ENCODE measurements around the gene RARRES2. TPM values are rescaled to one million over a fixed set of nuclear protein-coding genes. Genes with fewer than 3 reads are reported as not detected.

Gene RARRES2
- polyA plus RNA-seq, 2 donors: 22.6 to 39.3 TPM

DNA sequence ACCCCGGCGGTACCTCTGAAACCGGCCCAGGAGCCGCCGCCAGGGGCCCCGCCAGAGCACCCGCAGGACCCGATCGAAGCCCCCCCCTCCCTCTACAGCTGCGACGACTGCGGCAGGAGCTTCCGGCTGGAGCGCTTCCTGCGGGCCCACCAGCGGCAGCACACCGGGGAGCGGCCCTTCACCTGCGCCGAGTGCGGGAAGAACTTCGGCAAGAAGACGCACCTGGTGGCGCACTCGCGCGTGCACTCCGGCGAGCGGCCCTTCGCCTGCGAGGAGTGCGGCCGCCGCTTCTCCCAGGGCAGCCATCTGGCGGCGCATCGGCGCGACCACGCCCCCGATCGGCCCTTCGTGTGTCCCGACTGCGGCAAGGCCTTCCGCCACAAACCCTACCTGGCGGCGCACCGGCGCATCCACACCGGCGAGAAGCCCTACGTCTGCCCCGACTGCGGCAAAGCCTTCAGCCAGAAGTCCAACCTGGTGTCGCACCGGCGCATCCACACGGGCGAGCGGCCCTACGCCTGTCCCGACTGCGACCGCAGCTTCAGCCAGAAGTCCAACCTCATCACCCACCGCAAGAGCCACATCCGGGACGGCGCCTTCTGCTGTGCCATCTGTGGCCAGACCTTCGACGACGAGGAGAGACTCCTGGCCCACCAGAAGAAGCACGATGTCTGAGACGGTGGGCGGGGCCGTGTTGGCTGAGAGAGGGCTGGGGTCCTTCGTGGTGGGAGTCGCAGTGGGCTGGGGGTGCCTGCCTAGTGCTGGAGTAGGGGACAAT lies 31.0 kb upstream of the RARRES2 start:
- Histone ChIP-seq H3K27ac (ENCODE audit: low read depth in 2 of 2, low read length in 1 of 2) (peak overlapping the region; percentile 52 to 66), H3K36me3 (ENCODE audit: control insufficient read depth in 2 of 2, insufficient read depth in 2 of 2, low read length in 1 of 2) (peaks cover 0 to 19% of the 10 kb centered on the region in 2 donors), H3K27me3 (ENCODE audit: control insufficient read depth in 1 of 2, insufficient read depth in 2 of 2, low read length in 2 of 2) (no peaks in the 10 kb centered on the region), H3K9me3 (ENCODE audit: control insufficient read depth in 2 of 2, insufficient read depth in 1 of 2, low read depth in 1 of 2, low read length in 1 of 2) (no peaks in the 10 kb centered on the region), H3K4me3 (ENCODE audit: low read depth in 1 of 2, low read length in 2 of 2) (peak overlapping the region in 1 of 2 donors; percentile 13), H3K4me1 (ENCODE audit: control insufficient read depth in 2 of 2, insufficient read depth in 2 of 2, low read length in 1 of 2) (peaks cover 6 to 30% of the 10 kb centered on the region in 2 donors)
- 81 to 86% methylated on average over 72 to 79 of the region's 79 CpGs for WGBS, 2 donors

DNA sequence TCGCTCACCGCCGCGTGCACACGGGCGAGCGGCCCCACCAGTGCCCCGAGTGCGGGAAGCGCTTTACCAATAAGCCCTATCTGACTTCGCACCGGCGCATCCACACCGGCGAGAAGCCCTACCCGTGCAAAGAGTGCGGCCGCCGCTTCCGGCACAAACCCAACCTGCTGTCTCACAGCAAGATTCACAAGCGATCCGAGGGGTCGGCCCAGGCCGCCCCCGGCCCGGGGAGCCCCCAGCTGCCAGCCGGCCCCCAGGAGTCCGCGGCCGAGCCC lies 30.5 kb upstream of the RARRES2 start:
- Histone ChIP-seq H3K4me3 (ENCODE audit: low read depth in 1 of 2, low read length in 2 of 2) (no peak overlapping the region), H3K4me1 (ENCODE audit: control insufficient read depth in 2 of 2, insufficient read depth in 2 of 2, low read length in 1 of 2) (peaks cover 6 to 30% of the 10 kb centered on the region in 2 donors), H3K27ac (ENCODE audit: low read depth in 2 of 2, low read length in 1 of 2) (no peak overlapping the region), H3K9me3 (ENCODE audit: control insufficient read depth in 2 of 2, insufficient read depth in 1 of 2, low read depth in 1 of 2, low read length in 1 of 2) (no peaks in the 10 kb centered on the region), H3K27me3 (ENCODE audit: control insufficient read depth in 1 of 2, insufficient read depth in 2 of 2, low read length in 2 of 2) (no peaks in the 10 kb centered on the region), H3K36me3 (ENCODE audit: control insufficient read depth in 2 of 2, insufficient read depth in 2 of 2, low read length in 1 of 2) (peaks cover 0 to 19% of the 10 kb centered on the region in 2 donors)
- 73 to 92% methylated on average over 26 to 30 of the region's 30 CpGs for WGBS, 2 donors

DNA sequence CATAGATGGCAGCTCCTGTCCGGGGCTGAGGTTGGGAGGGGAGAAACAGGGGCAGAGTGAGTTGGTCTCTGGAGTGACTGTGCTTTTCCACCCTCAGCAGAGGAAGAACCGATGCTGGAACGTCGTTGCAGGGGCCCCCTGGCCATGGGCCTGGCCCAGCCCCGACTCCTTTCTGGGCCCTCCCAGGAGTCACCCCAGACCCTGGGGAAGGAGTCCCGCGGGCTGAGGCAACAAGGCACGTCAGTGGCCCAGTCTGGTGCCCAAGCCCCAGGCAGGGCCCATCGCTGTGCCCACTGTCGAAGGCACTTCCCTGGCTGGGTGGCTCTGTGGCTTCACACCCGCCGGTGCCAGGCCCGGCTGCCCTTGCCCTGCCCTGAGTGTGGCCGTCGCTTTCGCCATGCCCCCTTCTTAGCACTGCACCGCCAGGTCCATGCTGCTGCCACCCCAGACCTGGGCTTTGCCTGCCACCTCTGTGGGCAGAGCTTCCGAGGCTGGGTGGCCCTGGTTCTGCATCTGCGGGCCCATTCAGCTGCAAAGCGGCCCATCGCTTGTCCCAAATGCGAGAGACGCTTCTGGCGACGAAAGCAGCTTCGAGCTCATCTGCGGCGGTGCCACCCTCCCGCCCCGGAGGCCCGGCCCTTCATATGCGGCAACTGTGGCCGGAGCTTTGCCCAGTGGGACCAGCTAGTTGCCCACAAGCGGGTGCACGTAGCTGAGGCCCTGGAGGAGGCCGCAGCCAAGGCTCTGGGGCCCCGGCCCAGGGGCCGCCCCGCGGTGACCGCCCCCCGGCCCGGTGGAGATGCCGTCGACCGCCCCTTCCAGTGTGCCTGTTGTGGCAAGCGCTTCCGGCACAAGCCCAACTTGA lies 29.9 kb upstream of the RARRES2 start:
- Histone ChIP-seq H3K27ac (ENCODE audit: low read depth in 2 of 2, low read length in 1 of 2) (no peak overlapping the region), H3K9me3 (ENCODE audit: control insufficient read depth in 2 of 2, insufficient read depth in 1 of 2, low read depth in 1 of 2, low read length in 1 of 2) (no peaks in the 10 kb centered on the region), H3K36me3 (ENCODE audit: control insufficient read depth in 2 of 2, insufficient read depth in 2 of 2, low read length in 1 of 2) (peaks cover 0 to 19% of the 10 kb centered on the region in 2 donors), H3K4me1 (ENCODE audit: control insufficient read depth in 2 of 2, insufficient read depth in 2 of 2, low read length in 1 of 2) (peaks cover 6 to 30% of the 10 kb centered on the region in 2 donors), H3K4me3 (ENCODE audit: low read depth in 1 of 2, low read length in 2 of 2) (no peak overlapping the region), H3K27me3 (ENCODE audit: control insufficient read depth in 1 of 2, insufficient read depth in 2 of 2, low read length in 2 of 2) (no peaks in the 10 kb centered on the region)
- 87 to 90% methylated on average over 40 to 48 of the region's 48 CpGs for WGBS, 2 donors

DNA sequence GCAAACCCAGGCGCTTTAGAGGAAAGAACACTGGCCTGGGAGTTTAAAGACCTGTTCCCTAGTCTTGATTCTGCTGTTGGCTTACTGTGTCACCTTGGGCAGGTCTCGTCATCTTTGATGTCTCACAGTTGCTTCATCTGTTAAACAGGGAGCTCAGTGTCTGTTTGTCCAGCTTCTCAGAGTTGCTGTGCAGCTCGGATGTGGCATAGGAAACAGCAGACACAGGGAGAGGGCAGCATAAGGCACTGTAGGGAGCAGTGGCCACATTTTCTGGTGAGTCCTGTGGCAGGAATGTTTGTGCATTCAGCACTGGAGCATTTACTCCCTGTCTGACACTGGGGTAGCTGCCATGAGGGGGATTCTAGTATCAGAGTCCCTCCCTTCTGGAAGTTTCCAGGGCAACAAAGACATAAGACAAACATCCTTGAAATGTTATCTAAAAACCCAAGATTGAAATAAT lies 29.2 kb upstream of the RARRES2 start:
- Histone ChIP-seq H3K9me3 (ENCODE audit: control insufficient read depth in 2 of 2, insufficient read depth in 1 of 2, low read depth in 1 of 2, low read length in 1 of 2) (no peaks in the 10 kb centered on the region), H3K36me3 (ENCODE audit: control insufficient read depth in 2 of 2, insufficient read depth in 2 of 2, low read length in 1 of 2) (peaks cover 0 to 19% of the 10 kb centered on the region in 2 donors), H3K4me3 (ENCODE audit: low read depth in 1 of 2, low read length in 2 of 2) (no peak overlapping the region), H3K27ac (ENCODE audit: low read depth in 2 of 2, low read length in 1 of 2) (peak overlapping the region in 1 of 2 donors; percentile 90), H3K27me3 (ENCODE audit: control insufficient read depth in 1 of 2, insufficient read depth in 2 of 2, low read length in 2 of 2) (no peaks in the 10 kb centered on the region), H3K4me1 (ENCODE audit: control insufficient read depth in 2 of 2, insufficient read depth in 2 of 2, low read length in 1 of 2) (peaks cover 6 to 30% of the 10 kb centered on the region in 2 donors)
- WGBS, 2 donors: 60 to 66% methylated on average over 3 of the region's 3 CpGs

DNA sequence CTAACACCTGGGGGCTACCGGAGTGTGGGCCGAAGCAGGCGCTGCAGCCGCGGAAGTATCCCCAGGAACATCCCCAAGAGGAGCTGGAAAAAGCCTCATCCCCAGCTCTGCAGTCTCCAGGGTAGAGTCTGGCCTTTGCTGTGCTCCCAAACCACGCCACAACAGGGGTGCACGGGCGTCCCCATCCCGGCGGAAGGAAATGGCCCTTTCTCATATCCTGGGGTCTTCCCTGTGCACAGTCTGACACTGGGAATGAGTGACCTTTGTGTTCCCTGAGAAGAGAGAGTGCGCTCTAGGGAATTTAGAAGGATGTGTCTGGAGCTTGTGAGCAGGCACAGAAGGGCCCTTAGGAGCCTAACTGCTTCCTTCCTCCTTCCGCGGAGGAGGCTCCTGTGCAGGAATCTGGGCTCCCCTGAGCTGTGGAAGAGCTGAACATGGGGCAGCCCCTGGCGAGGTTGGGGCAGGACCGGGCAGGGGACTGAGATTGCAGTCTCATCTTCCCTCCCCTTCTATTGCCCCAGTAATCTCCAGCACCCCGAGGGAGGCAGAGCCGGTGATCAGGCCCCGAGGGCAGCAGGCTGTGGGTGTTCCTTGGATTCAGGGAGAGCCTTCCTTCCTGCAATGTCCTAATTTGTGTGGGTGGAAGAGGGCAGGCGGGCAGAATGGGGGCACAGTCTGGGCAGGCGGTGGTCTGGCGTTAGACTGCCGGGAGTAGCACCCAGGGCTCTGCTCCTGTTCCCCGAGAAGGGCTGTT lies 28.5 kb upstream of the RARRES2 start:
- H3K4me1 ChIP-seq (ENCODE audit: control insufficient read depth in 2 of 2, insufficient read depth in 2 of 2, low read length in 1 of 2): peaks cover 6 to 30% of the 10 kb centered on the region in 2 donors

DNA sequence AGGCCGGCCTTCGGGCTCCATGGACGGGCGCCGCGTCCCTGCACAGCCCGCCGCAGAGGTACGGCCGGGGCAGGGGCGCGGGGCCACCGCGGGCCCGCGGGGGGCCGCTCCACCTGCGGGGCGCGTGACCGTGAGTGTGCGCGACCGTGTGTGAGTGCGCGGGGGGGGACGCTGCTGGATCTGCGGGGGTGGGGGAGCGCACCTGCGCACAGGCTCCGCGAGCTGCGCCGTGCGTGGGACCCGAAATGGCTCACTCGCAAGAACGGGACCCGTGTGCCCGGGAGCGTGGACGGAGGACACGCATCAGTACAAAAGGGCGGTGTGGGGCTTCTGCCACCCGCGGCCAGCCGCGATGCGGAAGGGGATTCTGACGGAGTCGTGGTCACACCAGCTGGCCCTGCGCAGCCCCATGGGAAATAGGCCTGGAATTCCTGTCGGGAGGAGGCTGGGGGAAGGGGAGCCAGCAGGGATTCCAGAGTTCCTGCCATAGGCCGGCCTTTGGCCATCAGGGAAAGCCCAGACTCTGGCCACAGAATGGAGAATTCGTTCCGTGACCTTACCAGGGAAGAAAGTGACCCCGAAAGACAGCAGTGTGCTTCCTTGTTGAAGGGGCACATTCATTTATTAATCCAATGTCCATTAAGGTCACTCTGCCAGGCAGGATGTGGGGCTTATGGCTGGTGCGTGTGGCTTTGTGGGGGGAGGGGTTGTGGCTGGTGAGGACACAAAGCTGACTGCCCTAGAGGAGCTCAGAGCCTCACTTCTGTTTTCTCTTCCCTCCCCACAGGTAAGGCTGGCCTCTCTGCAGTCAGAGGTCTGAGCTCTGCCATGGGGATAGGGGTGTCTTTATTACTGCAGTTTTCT lies 27.7 kb upstream of the RARRES2 start:
- 1% methylated on average over 32 to 58 of the region's 58 CpGs for WGBS, 2 donors
- Histone ChIP-seq H3K27ac (ENCODE audit: low read depth in 2 of 2, low read length in 1 of 2) (peak overlapping the region; percentile 90), H3K4me1 (ENCODE audit: control insufficient read depth in 2 of 2, insufficient read depth in 2 of 2, low read length in 1 of 2) (peaks cover 6 to 30% of the 10 kb centered on the region in 2 donors), H3K27me3 (ENCODE audit: control insufficient read depth in 1 of 2, insufficient read depth in 2 of 2, low read length in 2 of 2) (no peaks in the 10 kb centered on the region), H3K9me3 (ENCODE audit: control insufficient read depth in 2 of 2, insufficient read depth in 1 of 2, low read depth in 1 of 2, low read length in 1 of 2) (no peaks in the 10 kb centered on the region), H3K4me3 (ENCODE audit: low read depth in 1 of 2, low read length in 2 of 2) (peak overlapping the region; percentile 85 to 94), H3K36me3 (ENCODE audit: control insufficient read depth in 2 of 2, insufficient read depth in 2 of 2, low read length in 1 of 2) (peaks cover 0 to 19% of the 10 kb centered on the region in 2 donors)

More for the DNA sequence above, 28.5 kb upstream of the RARRES2 start:
- no peaks in the 10 kb centered on the region for H3K27me3 ChIP-seq (ENCODE audit: control insufficient read depth in 1 of 2, insufficient read depth in 2 of 2, low read length in 2 of 2)
- H3K4me3 ChIP-seq (ENCODE audit: low read depth in 1 of 2, low read length in 2 of 2): peak overlapping the region; percentile 85 to 94
- H3K27ac ChIP-seq (ENCODE audit: low read depth in 2 of 2, low read length in 1 of 2): peak overlapping the region; percentile 90
- no peaks in the 10 kb centered on the region for H3K9me3 ChIP-seq (ENCODE audit: control insufficient read depth in 2 of 2, insufficient read depth in 1 of 2, low read depth in 1 of 2, low read length in 1 of 2)
- peaks cover 0 to 19% of the 10 kb centered on the region in 2 donors for H3K36me3 ChIP-seq (ENCODE audit: control insufficient read depth in 2 of 2, insufficient read depth in 2 of 2, low read length in 1 of 2)
- 23 to 31% methylated on average over 23 of the region's 23 CpGs for WGBS, 2 donors

DNA sequence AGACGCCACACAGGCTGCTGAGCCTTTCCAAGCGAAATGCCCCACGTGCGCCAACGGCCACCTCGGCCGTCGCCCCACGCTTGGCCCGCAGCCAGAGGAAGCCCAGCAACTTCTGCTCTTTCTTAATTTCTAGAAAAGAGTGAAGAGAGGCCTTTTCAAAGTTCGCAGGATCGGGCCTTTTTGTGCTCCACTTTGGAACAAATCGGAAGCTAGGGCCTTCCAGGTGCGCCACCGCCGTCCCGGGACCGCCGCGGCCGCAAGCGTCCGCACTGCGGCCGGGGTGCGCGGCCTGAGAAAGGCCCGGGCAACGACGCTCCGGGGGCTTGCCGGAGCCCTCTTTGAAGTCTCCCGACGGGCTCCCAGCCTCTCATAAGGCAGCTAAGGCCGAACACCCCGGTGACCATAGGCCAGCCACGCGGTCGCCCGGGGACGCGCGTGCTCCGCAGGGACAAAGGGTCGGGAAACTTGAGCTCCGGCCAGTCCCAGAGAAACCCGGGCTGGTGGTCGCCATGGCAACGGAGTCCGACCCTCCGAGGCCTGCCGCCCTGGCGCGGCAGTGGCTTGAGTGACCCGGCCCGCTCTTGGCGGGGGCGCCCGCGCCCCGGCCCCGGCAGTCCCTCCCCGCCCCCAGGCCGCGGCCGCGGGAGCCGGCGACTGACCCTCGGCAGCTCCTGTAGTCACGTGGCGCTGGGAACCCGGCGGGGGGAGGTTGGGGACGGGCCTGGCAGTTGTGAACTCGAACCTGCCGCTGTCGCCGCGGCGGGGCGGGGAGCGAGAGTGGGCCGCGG lies 26.9 kb upstream of the RARRES2 start, which contains the start of gene REPIN1:
TSS of gene REPIN1 (plus strand) at position 727 of the 788 bp plus-strand sequence. CDS start 890 bp downstream, outside the sequence.
- Histone ChIP-seq H3K27me3 (ENCODE audit: control insufficient read depth in 1 of 2, insufficient read depth in 2 of 2, low read length in 2 of 2) (no peaks in the 10 kb centered on the region), H3K36me3 (ENCODE audit: control insufficient read depth in 2 of 2, insufficient read depth in 2 of 2, low read length in 1 of 2) (peaks cover 0 to 19% of the 10 kb centered on the region in 2 donors), H3K27ac (ENCODE audit: low read depth in 2 of 2, low read length in 1 of 2) (peak within 1 kb of the TSS; percentile 90), H3K4me1 (ENCODE audit: control insufficient read depth in 2 of 2, insufficient read depth in 2 of 2, low read length in 1 of 2) (peaks cover 6 to 25% of the 10 kb centered on the region in 2 donors), H3K9me3 (ENCODE audit: control insufficient read depth in 2 of 2, insufficient read depth in 1 of 2, low read depth in 1 of 2, low read length in 1 of 2) (no peaks in the 10 kb centered on the region), H3K4me3 (ENCODE audit: low read depth in 1 of 2, low read length in 2 of 2) (peak within 1 kb of the TSS; percentile 85 to 94)
- 1% methylated on average over 81 to 85 of the region's 85 CpGs for WGBS, 2 donors

DNA sequence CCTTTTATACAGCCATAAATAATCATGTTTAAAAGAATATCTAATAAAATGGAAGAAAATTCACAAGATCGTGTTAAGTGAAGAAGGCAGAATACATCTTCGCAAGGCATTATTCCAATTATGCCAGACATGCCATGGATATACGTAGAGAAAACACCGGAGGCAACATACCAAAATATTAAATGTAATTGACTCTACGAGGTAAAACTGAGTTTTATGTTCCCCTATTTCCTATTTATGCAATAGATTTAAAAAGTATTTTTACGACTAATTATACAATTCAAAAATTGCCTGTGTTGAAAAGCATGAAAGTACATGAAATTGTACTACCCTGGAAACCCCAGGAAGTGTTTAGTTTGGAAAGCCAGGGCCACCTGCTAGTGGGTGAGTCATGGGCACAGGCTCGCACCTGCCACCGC lies 26.3 kb upstream of the RARRES2 start:
- Histone ChIP-seq H3K9me3 (ENCODE audit: control insufficient read depth in 2 of 2, insufficient read depth in 1 of 2, low read depth in 1 of 2, low read length in 1 of 2) (no peaks in the 10 kb centered on the region), H3K27me3 (ENCODE audit: control insufficient read depth in 1 of 2, insufficient read depth in 2 of 2, low read length in 2 of 2) (no peaks in the 10 kb centered on the region), H3K4me3 (ENCODE audit: low read depth in 1 of 2, low read length in 2 of 2) (peak overlapping the region; percentile 85 to 94), H3K27ac (ENCODE audit: low read depth in 2 of 2, low read length in 1 of 2) (peak overlapping the region; percentile 90), H3K4me1 (ENCODE audit: control insufficient read depth in 2 of 2, insufficient read depth in 2 of 2, low read length in 1 of 2) (peaks cover 3 to 20% of the 10 kb centered on the region in 2 donors), H3K36me3 (ENCODE audit: control insufficient read depth in 2 of 2, insufficient read depth in 2 of 2, low read length in 1 of 2) (peaks cover 0 to 15% of the 10 kb centered on the region in 2 donors)
- WGBS, 2 donors: 34 to 37% methylated on average over 8 of the region's 8 CpGs
